Caco-2 (cell line): ENCODE measurements around the gene TLNRD1. TPM values are rescaled to one million over a fixed set of nuclear protein-coding genes. Genes with fewer than 3 reads are reported as not detected.

Experiments used
- BruUV-seq: library from RNA; stranded (reverse); fragments of 400-500 nt; replicated peaks from 2 replicates; lab custom pipeline; 2021; lab: Mats Ljungman, UMichigan
- CTCF ChIA-PET: fragments of 300-600 bp; sonication (Branson Sonifier 250); formaldehyde crosslinking; loops from one replicate; lab custom pipeline; 2022; ENCODE audit warnings: antibody characterized with exemption; lab: Charles Lee
- POLR2A ChIA-PET: fragments of 300-600 bp; sonication (Branson Sonifier 250); formaldehyde crosslinking; loops from one replicate; lab custom pipeline; 2022; ENCODE audit warnings: antibody characterized with exemption; lab: Charles Lee
- DNase-seq, 2 experiments: peaks; one replicate each; pipeline versions ENCODE4 v3.0.0 to v3.0.0-alpha.2; 2020 to 2022
- H3K27me3 ChIP-seq: replicated peaks from 2 replicates; pipeline ENCODE4 v1.6.0; 2011; ENCODE audit warnings: low read length; ENCODE audit not compliant: control insufficient read depth, insufficient read depth
- H3K36me3 ChIP-seq: 2 replicates; pipeline ENCODE4 v1.5.1; 2011; ENCODE audit warnings: low read length; ENCODE audit not compliant: control insufficient read depth, insufficient read depth
- H3K4me1 ChIP-seq: fragments of 250-450 bp; sonication (Bioruptor Pico); 2 replicates; pipeline ENCODE4 v1.5.1; 2020; ENCODE audit warnings: mild to moderate bottlenecking
- H3K4me3 ChIP-seq: 2 replicates; pipeline ENCODE4 v1.5.1; 2011; ENCODE audit warnings: low read depth, mild to moderate bottlenecking, control low read depth, low read length
- H3K9me3 ChIP-seq: fragments of 250-450 bp; sonication (Bioruptor Pico); 2 replicates; pipeline ENCODE4 v1.5.1; 2020; ENCODE audit warnings: mild to moderate bottlenecking, moderate library complexity
- H3K27ac Mint-ChIP-seq: one replicate; pipeline ENCODE4 v1.8.0; 2022; ENCODE audit warnings: mixed read lengths; ENCODE audit not compliant: unreplicated experiment
- H3K27me3 Mint-ChIP-seq: one replicate; pipeline ENCODE4 v1.8.0; 2022; ENCODE audit warnings: mixed read lengths; ENCODE audit not compliant: insufficient read depth, unreplicated experiment
- H3K36me3 Mint-ChIP-seq: one replicate; pipeline ENCODE4 v1.8.0; 2022; ENCODE audit warnings: mild to moderate bottlenecking, mixed read lengths; ENCODE audit not compliant: insufficient read depth, unreplicated experiment
- H3K4me1 Mint-ChIP-seq: one replicate; pipeline ENCODE4 v1.8.0; 2022; ENCODE audit warnings: low read depth, mixed read lengths; ENCODE audit not compliant: unreplicated experiment
- H3K4me3 Mint-ChIP-seq: one replicate; pipeline ENCODE4 v1.8.0; 2022; ENCODE audit warnings: mild to moderate bottlenecking, moderate library complexity, mixed read lengths; ENCODE audit not compliant: unreplicated experiment
- H3K9me3 Mint-ChIP-seq: one replicate; pipeline ENCODE4 v1.8.0; 2022; ENCODE audit warnings: mixed read lengths; ENCODE audit not compliant: unreplicated experiment
- intact Hi-C: fragments of 100-400 bp; cut with micrococcal nuclease; formaldehyde crosslinking; loops from one replicate; pipeline ENCODE4 v1.10.0; 2022; ENCODE audit not compliant: unreplicated experiment
- microRNA-seq: library from miRNA; unstranded; fragments of <30 nt; microRNA quantifications from one replicate; pipeline ENCODE4 v1.2.0, GENCODE V29; 2022
- total RNA-seq: library from RNA; stranded (reverse); gene quantifications from 2 replicates; pipeline ENCODE4 v1.2.3, GENCODE V29; 2022
- TF ChIP-seq, protein P1 (sequence below), 2 experiments: fragments of 200-600 bp in 1 of 2; IDR thresholded peaks; 1 replicate in 1 of 2; 2 replicates in 1 of 2; pipeline versions ENCODE4 v1.5.1 to v1.8.0; 2011 to 2022; ENCODE audit warnings: antibody characterized with exemption in 1 of 2, control low read depth in 1 of 2, inconsistent platforms in 1 of 2, low read depth in 1 of 2, low read length in 1 of 2, mild to moderate bottlenecking in 1 of 2, moderate library complexity in 1 of 2; ENCODE audit not compliant: insufficient read depth in 1 of 2, severe bottlenecking in 1 of 2, unreplicated experiment in 1 of 2

Gene TLNRD1
- total RNA-seq, 1 experiment from 2014 or later, result 13.7 TPM

DNA sequence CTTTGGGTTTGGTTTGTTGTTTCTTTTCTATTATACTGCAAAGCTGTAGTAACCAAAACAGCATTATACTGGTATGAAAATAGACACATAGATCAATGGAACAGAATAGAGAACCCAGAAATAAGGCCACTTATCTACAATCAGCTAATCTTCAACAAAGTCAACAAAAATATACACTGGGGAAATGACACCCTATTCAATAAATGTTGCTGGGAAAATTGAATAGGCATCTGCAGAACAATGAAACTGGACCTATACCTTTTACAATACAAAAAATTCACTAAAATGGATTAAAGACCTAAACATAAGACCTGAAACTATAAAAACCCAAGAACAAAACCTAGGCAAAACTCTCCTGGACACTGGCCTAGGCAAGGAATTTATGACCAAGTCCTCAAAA lies 52.9 kb downstream of the TLNRD1 start:
- H3K9me3 ChIP-seq, result no peaks in the 10 kb centered on the region
- H3K36me3 ChIP-seq, result no peaks in the 10 kb centered on the region
- no TSS peak for BruUV-seq
- H3K27me3 ChIP-seq, result no peaks in the 10 kb centered on the region
- intact Hi-C loops, result no loop called here
- Mint-ChIP-seq H3K9me3 (no peaks in the 10 kb centered on the region), H3K27ac (no peak overlapping the region), H3K4me1 (no peaks in the 10 kb centered on the region), H3K4me3 (no peak overlapping the region), H3K27me3 (peaks cover 16% of the 10 kb centered on the region), H3K36me3 (no peaks in the 10 kb centered on the region)
- ChIA-PET POLR2A (no interaction called here), CTCF (no interaction called here)
- H3K4me3 ChIP-seq, result no peak overlapping the region
- TF ChIP-seq, protein P1, sequence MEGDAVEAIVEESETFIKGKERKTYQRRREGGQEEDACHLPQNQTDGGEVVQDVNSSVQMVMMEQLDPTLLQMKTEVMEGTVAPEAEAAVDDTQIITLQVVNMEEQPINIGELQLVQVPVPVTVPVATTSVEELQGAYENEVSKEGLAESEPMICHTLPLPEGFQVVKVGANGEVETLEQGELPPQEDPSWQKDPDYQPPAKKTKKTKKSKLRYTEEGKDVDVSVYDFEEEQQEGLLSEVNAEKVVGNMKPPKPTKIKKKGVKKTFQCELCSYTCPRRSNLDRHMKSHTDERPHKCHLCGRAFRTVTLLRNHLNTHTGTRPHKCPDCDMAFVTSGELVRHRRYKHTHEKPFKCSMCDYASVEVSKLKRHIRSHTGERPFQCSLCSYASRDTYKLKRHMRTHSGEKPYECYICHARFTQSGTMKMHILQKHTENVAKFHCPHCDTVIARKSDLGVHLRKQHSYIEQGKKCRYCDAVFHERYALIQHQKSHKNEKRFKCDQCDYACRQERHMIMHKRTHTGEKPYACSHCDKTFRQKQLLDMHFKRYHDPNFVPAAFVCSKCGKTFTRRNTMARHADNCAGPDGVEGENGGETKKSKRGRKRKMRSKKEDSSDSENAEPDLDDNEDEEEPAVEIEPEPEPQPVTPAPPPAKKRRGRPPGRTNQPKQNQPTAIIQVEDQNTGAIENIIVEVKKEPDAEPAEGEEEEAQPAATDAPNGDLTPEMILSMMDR (IDR thresholded peaks at IDR 0.05; ENCODE audit: insufficient read depth in 1 of 2, low read depth in 1 of 2, low read length in 1 of 2, severe bottlenecking in 1 of 2, unreplicated experiment in 1 of 2), result no peak
- H3K4me1 ChIP-seq, result no peaks in the 10 kb centered on the region
- DNase-seq, result no peak

DNA sequence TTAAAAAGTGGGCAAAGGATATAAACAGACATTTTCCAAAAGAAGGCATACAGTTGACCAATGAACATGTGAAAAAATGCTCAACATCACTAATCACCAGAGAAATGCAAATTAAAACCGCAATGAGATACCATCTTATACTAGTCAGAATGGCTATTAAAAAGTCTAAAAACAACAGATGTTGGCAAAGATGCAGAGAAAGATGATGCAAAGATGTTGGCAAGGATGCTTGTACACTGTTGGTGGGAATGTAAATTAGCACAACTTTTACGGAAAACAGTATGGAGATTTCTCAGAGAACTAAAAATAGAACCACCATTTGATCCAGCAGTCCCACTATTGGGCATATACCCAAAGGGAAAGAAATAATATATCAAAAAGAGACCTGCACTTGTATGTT lies 53.5 kb downstream of the TLNRD1 start:
- Mint-ChIP-seq H3K36me3 (no peaks in the 10 kb centered on the region), H3K9me3 (no peaks in the 10 kb centered on the region), H3K4me3 (no peak overlapping the region), H3K4me1 (no peaks in the 10 kb centered on the region), H3K27me3 (peaks cover 16% of the 10 kb centered on the region), H3K27ac (no peak overlapping the region)
- POLR2A ChIA-PET, result no interaction called here
- TF ChIP-seq, protein P1 (IDR thresholded peaks at IDR 0.05; ENCODE audit: insufficient read depth in 1 of 2, low read depth in 1 of 2, low read length in 1 of 2, severe bottlenecking in 1 of 2, unreplicated experiment in 1 of 2), result no peak
- no peaks in the 10 kb centered on the region for H3K9me3 ChIP-seq
- DNase-seq, result no peak
- H3K4me3 ChIP-seq, result no peak overlapping the region
- H3K4me1 ChIP-seq, result no peaks in the 10 kb centered on the region
- CTCF ChIA-PET, result no interaction called here
- intact Hi-C loops, result no loop called here
- no peaks in the 10 kb centered on the region for H3K36me3 ChIP-seq
- H3K27me3 ChIP-seq, result no peaks in the 10 kb centered on the region
- BruUV-seq, result no TSS peak

Small RNAs within 50 kb of the gene (microRNA-seq; reads per million reads assigned to microRNA genes)
- gene MIR4514, result not detected

Other genes starting within 250 kb of the TLNRD1 start
- gene CEMIP, start 221.6 kb upstream of the TLNRD1 start, total RNA-seq, result 0.07 TPM in 2 replicates
- 29.2 and 30.3 TPM in 2 replicates for gene MESD, start 11.1 kb upstream of the TLNRD1 start, total RNA-seq
- not detected in 2 replicates for gene CFAP161, start 133.3 kb downstream of the TLNRD1 start, total RNA-seq
- not detected in 2 replicates for gene IL16, start 196.0 kb downstream of the TLNRD1 start, total RNA-seq